OCI-LY1 (cell line): ENCODE data around the gene PEF1.

Source experiments
- H2AFZ ChIP-seq: fragments of 200-600 bp; sonication (generic), shearing (Covaris generic); 2 replicates; pipeline ENCODE4 v1.6.0; 2014; ENCODE audit warnings: antibody characterized with exemption, mild to moderate bottlenecking, low read length
- H3F3A ChIP-seq: fragments of 200-600 bp; sonication (generic), shearing (Covaris generic); 2 replicates; pipeline ENCODE4 v1.6.0; 2014; ENCODE audit warnings: mild to moderate bottlenecking, antibody characterized with exemption, low read length, moderate library complexity; ENCODE audit not compliant: insufficient read depth
- H3K27ac ChIP-seq: fragments of 200-600 bp; sonication (generic); 2 replicates; pipeline ENCODE4 v1.5.1; 2014; ENCODE audit warnings: low read length, mixed run types, mild to moderate bottlenecking, low read depth; ENCODE audit not compliant: poor library complexity, severe bottlenecking
- H3K27me3 ChIP-seq: fragments of 200-600 bp; sonication (generic); 2 replicates; pipeline ENCODE4 v1.6.0; 2014; ENCODE audit warnings: antibody characterized with exemption, mild to moderate bottlenecking, low read length, moderate library complexity; ENCODE audit not compliant: insufficient read depth
- H3K36me3 ChIP-seq: fragments of 200-600 bp; sonication (generic); 2 replicates; pipeline ENCODE4 v1.6.1; 2014; ENCODE audit warnings: mild to moderate bottlenecking, antibody characterized with exemption, low read length, moderate library complexity, mixed read lengths; ENCODE audit not compliant: insufficient read depth
- H3K4me1 ChIP-seq: fragments of 200-600 bp; sonication (generic); 2 replicates; pipeline ENCODE4 v1.5.1; 2014; ENCODE audit warnings: mild to moderate bottlenecking, low read length, moderate library complexity; ENCODE audit not compliant: insufficient read depth, severe bottlenecking
- H3K4me2 ChIP-seq: fragments of 200-600 bp; sonication (generic), shearing (Covaris generic); 2 replicates; pipeline ENCODE4 v1.6.1; 2014; ENCODE audit warnings: low read length
- H3K4me3 ChIP-seq: fragments of 200-600 bp; sonication (generic); 2 replicates; pipeline ENCODE4 v1.5.1; 2014; ENCODE audit warnings: low read length, low read depth, mild to moderate bottlenecking, mixed read lengths; ENCODE audit not compliant: poor library complexity, severe bottlenecking
- H3K79me2 ChIP-seq: fragments of 200-600 bp; shearing (Covaris generic); 2 replicates; pipeline ENCODE4 v1.6.1; 2016; ENCODE audit warnings: mixed run types, low read length, mixed read lengths; ENCODE audit not compliant: insufficient read depth
- H3K9ac ChIP-seq: fragments of 200-600 bp; sonication (generic), shearing (Covaris generic); 2 replicates; pipeline ENCODE4 v1.6.1; 2014; ENCODE audit warnings: mild to moderate bottlenecking, low read length, mixed read lengths
- H3K9me2 ChIP-seq: fragments of 200-600 bp; sonication (generic), shearing (Covaris generic); 2 replicates; pipeline ENCODE4 v1.6.1; 2014; ENCODE audit warnings: low read depth, mild to moderate bottlenecking, low read length, mixed read lengths
- H3K9me3 ChIP-seq: fragments of 200-600 bp; shearing (Covaris generic); 2 replicates; pipeline ENCODE4 v1.6.1; 2014; ENCODE audit warnings: low read length, mixed read lengths
- H4K20me1 ChIP-seq: fragments of 200-600 bp; sonication (generic), shearing (Covaris generic); 2 replicates; pipeline ENCODE4 v1.6.0; 2016; ENCODE audit warnings: mild to moderate bottlenecking, low read length; ENCODE audit not compliant: insufficient read depth
- EZH2 ChIP-seq: fragments of 200-600 bp; sonication (generic), shearing (Covaris generic); IDR thresholded peaks from 2 replicates; pipeline ENCODE4 v1.8.0; 2017; ENCODE audit warnings: borderline replicate concordance, mixed run types, mild to moderate bottlenecking, antibody characterized with exemption, low read length, moderate library complexity, mixed read lengths
- TF ChIP-seq, protein P1 (sequence below): fragments of 200-600 bp; sonication (generic), shearing (Covaris generic); IDR thresholded peaks from 2 replicates; pipeline ENCODE4 v1.5.1; 2017; ENCODE audit warnings: mild to moderate bottlenecking, antibody characterized with exemption, low read length, moderate library complexity, mixed read lengths

PEF1 gene

DNA sequence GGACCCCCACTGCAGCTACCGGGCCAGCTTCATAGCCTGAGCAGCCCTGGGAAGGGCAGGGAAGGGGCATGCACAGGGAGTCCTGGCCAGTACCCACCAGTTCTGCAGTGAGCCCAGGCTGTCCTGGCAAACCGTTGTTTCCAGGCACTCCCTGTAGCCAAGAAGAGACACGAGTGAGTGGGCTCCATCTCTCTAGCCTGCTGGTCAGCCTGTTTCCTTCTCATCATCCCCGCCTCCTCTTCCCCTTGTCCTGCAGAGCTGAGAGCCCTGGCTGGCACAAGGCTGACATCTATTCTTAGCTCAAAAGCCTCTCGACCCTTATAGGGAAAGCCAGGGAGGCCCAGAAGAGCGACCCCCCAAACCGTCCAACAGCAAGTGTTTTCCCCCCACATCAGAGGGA is 30.5 kb upstream of the PEF1 start:
- H3K27me3 ChIP-seq: no peaks in the 10 kb centered on the region
- no peaks in the 10 kb centered on the region for H3F3A ChIP-seq
- H4K20me1 ChIP-seq: no peaks in the 10 kb centered on the region
- no peaks in the 10 kb centered on the region for H3K79me2 ChIP-seq
- H3K4me2 ChIP-seq: no peak overlapping the region
- no peaks in the 10 kb centered on the region for H3K9me3 ChIP-seq
- H3K27ac ChIP-seq: no peak overlapping the region
- no peak overlapping the region for H2AFZ ChIP-seq
- H3K9ac ChIP-seq: no peak overlapping the region
- no peaks in the 10 kb centered on the region for H3K9me2 ChIP-seq
- H3K4me1 ChIP-seq: no peaks in the 10 kb centered on the region
- H3K4me3 ChIP-seq: no peak overlapping the region
- H3K36me3 ChIP-seq: no peaks in the 10 kb centered on the region
- TF ChIP-seq, protein P1, sequence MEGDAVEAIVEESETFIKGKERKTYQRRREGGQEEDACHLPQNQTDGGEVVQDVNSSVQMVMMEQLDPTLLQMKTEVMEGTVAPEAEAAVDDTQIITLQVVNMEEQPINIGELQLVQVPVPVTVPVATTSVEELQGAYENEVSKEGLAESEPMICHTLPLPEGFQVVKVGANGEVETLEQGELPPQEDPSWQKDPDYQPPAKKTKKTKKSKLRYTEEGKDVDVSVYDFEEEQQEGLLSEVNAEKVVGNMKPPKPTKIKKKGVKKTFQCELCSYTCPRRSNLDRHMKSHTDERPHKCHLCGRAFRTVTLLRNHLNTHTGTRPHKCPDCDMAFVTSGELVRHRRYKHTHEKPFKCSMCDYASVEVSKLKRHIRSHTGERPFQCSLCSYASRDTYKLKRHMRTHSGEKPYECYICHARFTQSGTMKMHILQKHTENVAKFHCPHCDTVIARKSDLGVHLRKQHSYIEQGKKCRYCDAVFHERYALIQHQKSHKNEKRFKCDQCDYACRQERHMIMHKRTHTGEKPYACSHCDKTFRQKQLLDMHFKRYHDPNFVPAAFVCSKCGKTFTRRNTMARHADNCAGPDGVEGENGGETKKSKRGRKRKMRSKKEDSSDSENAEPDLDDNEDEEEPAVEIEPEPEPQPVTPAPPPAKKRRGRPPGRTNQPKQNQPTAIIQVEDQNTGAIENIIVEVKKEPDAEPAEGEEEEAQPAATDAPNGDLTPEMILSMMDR: no peak
- no peak for TF ChIP-seq EZH2

DNA sequence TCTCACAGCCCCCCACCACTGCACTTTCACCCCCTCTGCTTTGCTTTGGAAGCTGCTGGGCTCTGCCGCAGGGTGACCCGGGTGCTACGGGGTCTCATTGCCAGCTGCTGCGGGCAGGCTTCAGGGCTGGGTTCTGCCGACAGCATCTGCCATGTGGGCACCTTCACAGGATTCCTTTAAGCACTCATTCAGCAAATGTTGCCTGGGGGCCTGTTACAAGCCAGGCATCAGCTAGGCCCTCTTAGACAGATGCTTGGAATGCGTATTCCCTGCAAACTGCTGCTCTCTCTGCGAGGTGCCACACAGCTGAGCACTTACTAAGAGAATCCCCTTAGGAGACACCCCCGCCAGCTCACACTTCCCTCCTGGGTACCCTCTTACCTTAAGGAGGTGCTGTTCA is 29.9 kb upstream of the PEF1 start:
- no peaks in the 10 kb centered on the region for H3K4me1 ChIP-seq
- TF ChIP-seq EZH2: no peak
- no peaks in the 10 kb centered on the region for H4K20me1 ChIP-seq
- H3K27ac ChIP-seq: no peak overlapping the region
- no peaks in the 10 kb centered on the region for H3F3A ChIP-seq
- no peaks in the 10 kb centered on the region for H3K27me3 ChIP-seq
- no peak overlapping the region for H3K4me2 ChIP-seq
- H3K9me3 ChIP-seq: no peaks in the 10 kb centered on the region
- no peaks in the 10 kb centered on the region for H3K79me2 ChIP-seq
- H3K36me3 ChIP-seq: no peaks in the 10 kb centered on the region
- H3K9me2 ChIP-seq: no peaks in the 10 kb centered on the region
- no peak overlapping the region for H3K9ac ChIP-seq
- no peak overlapping the region for H3K4me3 ChIP-seq
- H2AFZ ChIP-seq: no peak overlapping the region

DNA sequence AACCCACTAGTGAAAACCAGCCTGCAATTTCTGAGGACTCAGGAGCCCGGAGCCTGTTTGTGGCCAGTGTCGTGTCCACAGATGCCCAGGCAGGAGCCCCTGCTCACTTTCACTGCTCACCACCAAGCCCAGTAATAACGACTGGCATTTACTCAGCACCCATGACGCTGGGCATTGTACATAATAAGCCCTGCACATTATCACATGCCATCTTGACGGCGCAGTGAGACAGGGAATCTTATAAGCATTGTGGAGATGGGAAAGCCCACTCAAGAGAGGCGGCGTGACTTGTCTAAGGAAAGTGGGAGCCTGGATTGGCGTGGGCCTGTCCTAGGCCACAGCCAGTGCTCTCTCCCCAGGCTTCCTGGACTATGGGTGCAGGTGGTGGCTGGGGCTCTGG is 28.8 kb upstream of the PEF1 start:
- Histone ChIP-seq H3K4me2 (no peak overlapping the region), H3K36me3 (no peaks in the 10 kb centered on the region), H3K9ac (no peak overlapping the region), H3K9me3 (no peaks in the 10 kb centered on the region), H3F3A (no peaks in the 10 kb centered on the region), H3K4me3 (no peak overlapping the region), H3K9me2 (no peaks in the 10 kb centered on the region), H3K4me1 (no peaks in the 10 kb centered on the region), H4K20me1 (no peaks in the 10 kb centered on the region), H2AFZ (no peak overlapping the region), H3K79me2 (no peaks in the 10 kb centered on the region), H3K27ac (no peak overlapping the region), H3K27me3 (no peaks in the 10 kb centered on the region)
- no peak for TF ChIP-seq EZH2
- TF ChIP-seq, protein P1: no peak

DNA sequence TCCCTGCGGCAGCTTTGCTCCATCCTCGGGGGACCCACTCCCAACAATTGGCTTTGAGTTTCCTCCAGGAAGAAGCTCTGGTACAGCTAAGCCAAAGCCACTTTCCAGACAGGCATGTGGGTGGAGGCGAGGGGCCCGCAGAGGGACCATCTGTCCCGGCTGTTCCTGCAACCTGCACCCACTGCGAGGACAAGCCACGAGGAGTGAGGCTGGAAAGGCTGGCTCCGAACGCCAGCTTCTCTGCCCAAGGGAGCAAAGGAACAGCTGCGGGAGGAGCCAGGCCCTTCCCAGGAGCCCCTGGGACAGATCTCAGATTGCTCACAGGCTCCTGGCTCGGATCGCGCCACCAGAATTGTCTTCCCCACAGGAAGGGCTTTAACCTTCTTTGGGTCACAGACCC is 28.3 kb upstream of the PEF1 start:
- H3K9ac ChIP-seq: no peak overlapping the region
- no peak overlapping the region for H2AFZ ChIP-seq
- no peaks in the 10 kb centered on the region for H3K79me2 ChIP-seq
- no peak overlapping the region for H3K4me2 ChIP-seq
- TF ChIP-seq, protein P1: no peak
- TF ChIP-seq EZH2: no peak
- no peaks in the 10 kb centered on the region for H3K4me1 ChIP-seq
- no peak overlapping the region for H3K4me3 ChIP-seq
- no peaks in the 10 kb centered on the region for H3K36me3 ChIP-seq
- no peaks in the 10 kb centered on the region for H4K20me1 ChIP-seq
- H3K27ac ChIP-seq: no peak overlapping the region
- H3F3A ChIP-seq: no peaks in the 10 kb centered on the region
- H3K27me3 ChIP-seq: no peaks in the 10 kb centered on the region
- no peaks in the 10 kb centered on the region for H3K9me3 ChIP-seq
- H3K9me2 ChIP-seq: no peaks in the 10 kb centered on the region
